ENCODE measurements around the gene MBL2. TPM values are rescaled to one million over a fixed set of nuclear protein-coding genes. Genes with fewer than 3 reads are reported as not detected.

The MBL2 gene
- total and polyA plus RNA-seq, 2 donors (not counting 1 experiment from before 2014, with no cell fraction given) = not detected

DNA sequence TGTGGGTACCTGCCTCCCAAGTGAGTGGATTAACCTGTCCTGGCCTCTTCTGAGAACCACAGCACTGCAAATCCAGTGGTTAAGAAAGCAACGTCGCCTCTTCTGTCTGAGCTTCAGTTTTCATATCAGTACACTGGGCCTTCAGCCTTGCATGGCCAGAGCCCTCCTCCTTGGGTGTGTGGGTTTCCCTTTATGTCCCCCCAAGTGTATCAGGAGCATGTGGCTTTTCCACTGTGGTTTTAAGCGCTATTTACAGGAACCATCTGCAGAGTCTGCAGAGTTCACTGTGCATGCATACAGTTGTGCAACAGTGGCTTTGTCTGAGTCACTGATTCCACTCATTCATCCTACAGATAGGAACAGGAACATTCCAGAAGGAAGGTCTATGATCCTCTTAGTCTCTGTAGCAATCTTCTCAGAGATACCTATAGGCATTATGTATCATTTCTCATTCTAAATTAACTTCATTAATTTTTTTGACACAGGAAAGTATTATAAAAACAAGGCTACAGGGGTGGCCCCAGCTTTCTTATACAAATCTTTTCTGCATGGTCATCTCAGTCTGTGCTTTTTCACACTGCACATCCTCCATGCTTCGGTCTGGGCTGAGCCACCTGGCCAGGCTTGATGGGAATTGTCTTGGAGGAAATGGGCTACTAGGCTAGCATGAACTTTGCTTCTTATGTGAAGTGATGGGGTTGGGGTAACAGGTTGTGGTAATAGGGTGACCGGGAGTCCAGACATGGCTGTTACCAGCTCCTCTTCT is 17.1 kb downstream of the MBL2 start:
- H3K4me3 Mint-ChIP-seq = no peak overlapping the region
- H4K20me1 ChIP-seq (ENCODE audit: control insufficient read depth, insufficient read depth, low read length, poor library complexity, severe bottlenecking) = no peaks in the 10 kb centered on the region
- DNase-seq = no peak
- 0% methylated on average over 2 of the region's 5 CpGs for WGBS (ENCODE audit: insufficient coverage)
- intact Hi-C loops (cut with micrococcal nuclease) = no loop called here
- H3K4me3 ChIP-seq (ENCODE audit: control extremely low read depth in 1 of 5, extremely low read depth in 1 of 5, insufficient read depth in 1 of 5, low read depth in 2 of 5, low read length in 4 of 5) = no peak overlapping the region
- no peak for ATAC-seq (ENCODE audit: low read depth)
- no peaks in the 10 kb centered on the region for H3K79me2 ChIP-seq (ENCODE audit: control insufficient read depth, insufficient read depth, low read length)
- no peaks in the 10 kb centered on the region for H3K4me1 Mint-ChIP-seq
- POLR2A ChIA-PET = no interaction called here
- no peaks in the 10 kb centered on the region for H3K36me3 ChIP-seq (replicated peaks in 1 of 2; ENCODE audit: control extremely low read depth in 1 of 2, control insufficient read depth in 1 of 2, extremely low read depth in 1 of 2, insufficient read depth in 2 of 2, low read length in 1 of 2)
- H3K9me3 ChIP-seq (ENCODE audit: control extremely low read depth in 1 of 3, control insufficient read depth in 2 of 3, insufficient read depth in 1 of 3, low read length in 2 of 3) = no peaks in the 10 kb centered on the region
- no peaks in the 10 kb centered on the region for H3K27me3 ChIP-seq (replicated peaks in 1 of 4; ENCODE audit: control extremely low read depth in 1 of 4, control insufficient read depth in 3 of 4, insufficient read depth in 4 of 4, low read length in 3 of 4)
- H3K27me3 Mint-ChIP-seq = no peaks in the 10 kb centered on the region
- peak overlapping the region; percentile 23 for H2AFZ ChIP-seq (ENCODE audit: insufficient read depth, low read depth, low read length, poor library complexity, severe bottlenecking)
- no peak overlapping the region for H3K9ac ChIP-seq (ENCODE audit: low read length)
- H3K9me3 Mint-ChIP-seq (ENCODE audit: insufficient read depth) = no peaks in the 10 kb centered on the region
- H3K4me2 ChIP-seq (replicated peaks; ENCODE audit: low read depth, low read length, poor library complexity, severe bottlenecking) = no peak overlapping the region
- no peaks in the 10 kb centered on the region for H3K4me1 ChIP-seq (ENCODE audit: control insufficient read depth in 2 of 2, insufficient read depth in 2 of 2, low read length in 2 of 2)
- H3K27ac ChIP-seq (ENCODE audit: low read length in 2 of 2) = no peak overlapping the region
- TF ChIP-seq, protein P1, sequence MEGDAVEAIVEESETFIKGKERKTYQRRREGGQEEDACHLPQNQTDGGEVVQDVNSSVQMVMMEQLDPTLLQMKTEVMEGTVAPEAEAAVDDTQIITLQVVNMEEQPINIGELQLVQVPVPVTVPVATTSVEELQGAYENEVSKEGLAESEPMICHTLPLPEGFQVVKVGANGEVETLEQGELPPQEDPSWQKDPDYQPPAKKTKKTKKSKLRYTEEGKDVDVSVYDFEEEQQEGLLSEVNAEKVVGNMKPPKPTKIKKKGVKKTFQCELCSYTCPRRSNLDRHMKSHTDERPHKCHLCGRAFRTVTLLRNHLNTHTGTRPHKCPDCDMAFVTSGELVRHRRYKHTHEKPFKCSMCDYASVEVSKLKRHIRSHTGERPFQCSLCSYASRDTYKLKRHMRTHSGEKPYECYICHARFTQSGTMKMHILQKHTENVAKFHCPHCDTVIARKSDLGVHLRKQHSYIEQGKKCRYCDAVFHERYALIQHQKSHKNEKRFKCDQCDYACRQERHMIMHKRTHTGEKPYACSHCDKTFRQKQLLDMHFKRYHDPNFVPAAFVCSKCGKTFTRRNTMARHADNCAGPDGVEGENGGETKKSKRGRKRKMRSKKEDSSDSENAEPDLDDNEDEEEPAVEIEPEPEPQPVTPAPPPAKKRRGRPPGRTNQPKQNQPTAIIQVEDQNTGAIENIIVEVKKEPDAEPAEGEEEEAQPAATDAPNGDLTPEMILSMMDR (IDR thresholded peaks at IDR 0.05) = no peak
- TF ChIP-seq EZH2 (IDR thresholded peaks at IDR 0.05; ENCODE audit: borderline replicate concordance, insufficient read depth, low read depth, low read length, poor library complexity, severe bottlenecking) = no peak
- CTCF ChIA-PET = no interaction called here
- no peak overlapping the region for H3K27ac Mint-ChIP-seq

GRCh38 chr10:52752801-52753445 is 19.7 kb downstream of the MBL2 start:
- WGBS (ENCODE audit: insufficient coverage) = no CpG with 5 or more reads among the region's 3 CpGs
- Histone ChIP-seq H3K27ac (ENCODE audit: low read length in 2 of 2) (no peak overlapping the region), H2AFZ (ENCODE audit: insufficient read depth, low read depth, low read length, poor library complexity, severe bottlenecking) (no peak overlapping the region), H3K79me2 (ENCODE audit: control insufficient read depth, insufficient read depth, low read length) (no peaks in the 10 kb centered on the region), H3K27me3 (replicated peaks in 1 of 4; ENCODE audit: control extremely low read depth in 1 of 4, control insufficient read depth in 3 of 4, insufficient read depth in 4 of 4, low read length in 3 of 4) (no peaks in the 10 kb centered on the region), H3K36me3 (replicated peaks in 1 of 2; ENCODE audit: control extremely low read depth in 1 of 2, control insufficient read depth in 1 of 2, extremely low read depth in 1 of 2, insufficient read depth in 2 of 2, low read length in 1 of 2) (no peaks in the 10 kb centered on the region), H3K4me1 (ENCODE audit: control insufficient read depth in 2 of 2, insufficient read depth in 2 of 2, low read length in 2 of 2) (no peaks in the 10 kb centered on the region), H3K9ac (ENCODE audit: low read length) (no peak overlapping the region), H3K9me3 (ENCODE audit: control extremely low read depth in 1 of 3, control insufficient read depth in 2 of 3, insufficient read depth in 1 of 3, low read length in 2 of 3) (no peaks in the 10 kb centered on the region), H4K20me1 (ENCODE audit: control insufficient read depth, insufficient read depth, low read length, poor library complexity, severe bottlenecking) (no peaks in the 10 kb centered on the region), H3K4me3 (ENCODE audit: control extremely low read depth in 1 of 5, extremely low read depth in 1 of 5, insufficient read depth in 1 of 5, low read depth in 2 of 5, low read length in 4 of 5) (no peak overlapping the region), H3K4me2 (replicated peaks; ENCODE audit: low read depth, low read length, poor library complexity, severe bottlenecking) (no peak overlapping the region)
- Mint-ChIP-seq H3K4me3 (no peak overlapping the region), H3K27me3 (no peaks in the 10 kb centered on the region), H3K9me3 (ENCODE audit: insufficient read depth) (no peaks in the 10 kb centered on the region), H3K4me1 (no peaks in the 10 kb centered on the region), H3K27ac (no peak overlapping the region)
- DNase-seq (no peak), ATAC-seq (ENCODE audit: low read depth) (no peak)
- intact Hi-C loops (cut with micrococcal nuclease) = no loop called here
- ChIA-PET CTCF (no interaction called here), POLR2A (no interaction called here)
- TF ChIP-seq, protein P1 (IDR thresholded peaks at IDR 0.05) = no peak
- no peak for TF ChIP-seq EZH2 (IDR thresholded peaks at IDR 0.05; ENCODE audit: borderline replicate concordance, insufficient read depth, low read depth, low read length, poor library complexity, severe bottlenecking)

Data from B cell (primary cell).